Measurements from ENCODE around the gene KLHL11. TPM values are rescaled to one million over a fixed set of nuclear protein-coding genes. Genes with fewer than 3 reads are reported as not detected.

KLHL11 gene
- total RNA-seq, 1 experiment from 2014 or later: 16.8 TPM

- Histone ChIP-seq H4K8ac (replicated peaks; ENCODE audit: insufficient read length, low read depth, low read length) (no peak overlapping the region), H3T11ph (ENCODE audit: low read length) (no peak overlapping the region), H4K91ac (ENCODE audit: insufficient read length, low read depth, low read length) (no peak overlapping the region), H3K56ac (ENCODE audit: insufficient read length, low read depth, low read length) (no peak overlapping the region), H3K79me1 (ENCODE audit: insufficient read depth, low read depth, low read length, poor library complexity, severe bottlenecking) (peaks cover 6% of the 10 kb centered on the region), H3K4ac (ENCODE audit: low read depth, low read length) (no peak overlapping the region), H3K4me1 (ENCODE audit: insufficient read depth, low read length) (no peaks in the 10 kb centered on the region), H3K27ac (ENCODE audit: insufficient read length, low read depth, low read length) (no peak overlapping the region), H3K18ac (ENCODE audit: insufficient read length, low read depth, low read length) (no peak overlapping the region), H3K27me3 (ENCODE audit: insufficient read depth, low read length) (no peaks in the 10 kb centered on the region), H3K9me3 (ENCODE audit: control insufficient read depth, low read depth, low read length) (no peaks in the 10 kb centered on the region), H2BK15ac (ENCODE audit: low read depth, low read length) (no peak overlapping the region), H3K23me2 (ENCODE audit: insufficient read length, low read depth, low read length, poor library complexity, severe bottlenecking) (no peaks in the 10 kb centered on the region), H2BK5ac (ENCODE audit: insufficient read length, low read length) (no peak overlapping the region), H2AK5ac (ENCODE audit: insufficient read length, low read length) (no peak overlapping the region), H3K4me2 (ENCODE audit: insufficient read depth, insufficient read length, low read length) (no peak overlapping the region), H2BK12ac (ENCODE audit: insufficient read length, low read depth, low read length) (no peak overlapping the region), H2BK20ac (ENCODE audit: low read depth, low read length, poor library complexity, severe bottlenecking) (no peak overlapping the region), H3K23ac (ENCODE audit: insufficient read length, low read depth, low read length) (no peak overlapping the region), H4K5ac (ENCODE audit: insufficient read length, low read depth, low read length) (no peak overlapping the region), H2BK120ac (ENCODE audit: low read depth, low read length, poor library complexity, severe bottlenecking) (no peak overlapping the region), H2AFZ (ENCODE audit: low read length) (no peak overlapping the region), H4K20me1 (ENCODE audit: control insufficient read depth, insufficient read depth, insufficient read length) (no peaks in the 10 kb centered on the region), H3K9ac (ENCODE audit: extremely low read depth, insufficient read length, low read length) (no peak overlapping the region), H3K14ac (ENCODE audit: insufficient read depth, low read length) (no peak overlapping the region), H3K79me2 (ENCODE audit: insufficient read depth, low read length) (no peaks in the 10 kb centered on the region; the same call in 1 of the 2 replicates)
- no peaks in the 10 kb centered on the region for H3K27me3 Mint-ChIP-seq (ENCODE audit: low read depth)
- no peak for TF ChIP-seq CTCF (conservative IDR thresholded peaks at IDR 0.05)
- H3K9me3 Mint-ChIP-seq: no peaks in the 10 kb centered on the region
- no peak overlapping the region for H3K4me3 Mint-ChIP-seq
- H3K36me3 Mint-ChIP-seq (ENCODE audit: insufficient read depth in 1 of 3, low read depth in 3 of 3): peaks cover 2 to 15% (median 10%) of the 10 kb centered on the region in 3 experiments; a peak in 6 of 7 replicates
- H3K27ac Mint-ChIP-seq: no peak overlapping the region
- WGBS (ENCODE audit: extremely low coverage, insufficient read length, low lambda C conversion rate): no CpG with 5 or more reads among the region's 4 CpGs
- no peaks in the 10 kb centered on the region for H3K4me1 Mint-ChIP-seq
- DNase-seq: no peak
These were observed 16.4 kb downstream of the KLHL11 start for GRCh38 chr17:41848788-41849187.
